ENCODE measurements around the gene LCE1C. TPM values are rescaled to one million over a fixed set of nuclear protein-coding genes. Genes with fewer than 3 reads are reported as not detected.

Gene LCE1C, protein sequence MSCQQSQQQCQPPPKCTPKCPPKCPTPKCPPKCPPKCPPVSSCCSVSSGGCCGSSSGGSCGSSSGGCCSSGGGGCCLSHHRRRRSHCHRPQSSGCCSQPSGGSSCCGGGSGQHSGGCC
- total RNA-seq: not detected
- not detected for polyA plus RNA-seq
- long read RNA-seq, donor 1: 0 reads
- long read RNA-seq, donor 2: 0 reads

DNA sequence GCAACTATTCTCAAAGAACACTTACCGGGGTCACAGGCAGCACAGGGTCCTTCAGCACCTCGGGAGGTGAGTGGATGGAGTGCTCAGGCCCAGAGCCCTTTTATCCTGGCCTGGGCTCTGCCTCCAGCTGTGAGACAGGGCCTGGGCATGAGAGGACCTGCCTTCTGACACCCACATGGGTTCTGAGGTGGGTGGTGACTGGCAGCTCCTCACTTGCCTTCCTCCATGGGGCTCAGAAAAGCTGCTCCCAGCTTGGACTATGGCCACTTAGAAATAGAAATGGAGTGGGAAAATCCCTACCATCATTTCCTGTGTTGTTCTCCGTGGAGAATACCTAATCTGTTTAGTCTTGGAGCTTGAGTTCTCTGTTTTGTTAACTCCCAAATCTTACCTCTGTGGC lies at the start of gene LCE1C:
Gene LCE1C (minus strand): TSS at position 76 of the 400 bp plus-strand sequence. CDS start 1,173 bp downstream, outside the sequence.
- Histone ChIP-seq H3K9me3 (no peaks in the 10 kb centered on the region), H3K4me1 (no peaks in the 10 kb centered on the region), H3K36me3 (ENCODE audit: insufficient read depth in 1 of 2, low read depth in 1 of 2) (no peaks in the 10 kb centered on the region), H3K27ac (no peak within 1 kb of the TSS), H3K27me3 (ENCODE audit: insufficient read depth in 3 of 3, low read length in 2 of 3) (peaks cover 0 to 1% (median 0%) of the 10 kb centered on the region in 3 donors), H3K4me3 (no peak within 1 kb of the TSS)
- intact Hi-C loops (cut with DNase I): no loop called here
- DNase-seq (no peak), ATAC-seq (no peak)
- WGBS, 3 donors: 44 to 53% (median 50%) methylated on average over 3 of the region's 3 CpGs
- TF ChIP-seq CTCF (IDR thresholded peaks at IDR 0.05): no peak

DNA sequence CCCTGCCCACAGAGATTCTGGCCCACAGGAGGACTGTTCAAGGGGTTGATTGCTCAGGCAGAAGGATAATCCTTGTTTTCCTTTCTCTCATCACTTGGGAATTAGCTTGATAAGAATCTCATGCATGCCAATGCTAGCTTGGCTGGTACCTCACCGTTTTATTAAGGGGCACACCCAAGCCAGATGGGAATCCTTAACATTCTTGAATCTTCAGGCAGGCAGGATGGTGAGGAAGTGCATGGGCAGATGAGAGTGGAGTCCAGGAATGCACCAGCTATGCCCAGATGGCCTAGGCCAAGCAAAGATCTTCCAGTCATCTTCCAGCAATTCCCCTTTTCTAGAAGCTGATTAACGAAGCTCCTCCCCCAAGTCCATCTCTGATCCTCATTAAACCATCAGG lies 49.2 kb upstream of the LCE1C start:
- intact Hi-C loops (cut with DNase I): no loop called here
- no peak overlapping the region for H3K4me3 ChIP-seq
- DNase-seq: no peak
- H3K4me1 ChIP-seq: no peaks in the 10 kb centered on the region
- no peak for TF ChIP-seq CTCF (IDR thresholded peaks at IDR 0.05)
- H3K27me3 ChIP-seq (ENCODE audit: insufficient read depth in 3 of 3, low read length in 2 of 3): no peaks in the 10 kb centered on the region
- whole genome bisulfite sequencing, 3 donors: 31 to 54% (median 40%) methylated on average over 2 of the region's 2 CpGs
- H3K36me3 ChIP-seq (ENCODE audit: insufficient read depth in 1 of 2, low read depth in 1 of 2): no peaks in the 10 kb centered on the region
- H3K27ac ChIP-seq: no peak overlapping the region
- no peak for ATAC-seq
- H3K9me3 ChIP-seq: no peaks in the 10 kb centered on the region

GRCh38 chr1:152842556-152842955 lies 36.1 kb upstream of the LCE1C start, which contains the start of gene LCE6A:
Gene LCE6A, plus strand, starts transcription at chr1:152842856. Its CDS starts 665 bp downstream, at chr1:152843521.
- WGBS, 3 donors: 66 to 83% (median 78%) methylated on average over 3 of the region's 3 CpGs
- intact Hi-C loops (cut with DNase I): no loop called here
- Histone ChIP-seq H3K9me3 (no peaks in the 10 kb centered on the region), H3K27ac (no peak within 1 kb of the TSS), H3K27me3 (ENCODE audit: insufficient read depth in 3 of 3, low read length in 2 of 3) (no peaks in the 10 kb centered on the region), H3K36me3 (ENCODE audit: insufficient read depth in 1 of 2, low read depth in 1 of 2) (no peaks in the 10 kb centered on the region), H3K4me3 (no peak within 1 kb of the TSS), H3K4me1 (no peaks in the 10 kb centered on the region)
- no peak for TF ChIP-seq CTCF (IDR thresholded peaks at IDR 0.05)
- DNase-seq: no peak
- no peak for ATAC-seq

DNA sequence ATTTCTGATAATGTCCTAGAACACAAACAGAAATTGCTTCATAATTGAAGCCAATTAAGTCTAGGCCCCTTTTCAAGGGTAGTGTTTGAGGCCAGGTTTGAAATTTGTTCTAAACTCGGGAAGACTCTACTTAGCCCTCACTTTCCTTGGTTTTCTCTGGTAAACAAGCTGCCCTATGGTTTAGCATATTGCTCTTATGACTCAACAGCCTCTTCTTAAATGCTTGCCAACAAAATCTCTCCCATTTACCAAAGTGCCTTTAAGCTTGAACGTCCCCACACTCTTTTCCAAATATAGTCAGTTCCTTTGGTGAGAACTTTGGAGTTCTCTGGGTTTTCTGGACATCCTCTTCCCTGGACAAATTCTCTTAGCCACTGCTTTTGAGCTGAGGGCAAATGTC lies 30.4 kb upstream of the LCE1C start:
- 37 to 43% (median 40%) methylated on average over 2 of the region's 2 CpGs for WGBS, 3 donors
- Histone ChIP-seq H3K36me3 (ENCODE audit: insufficient read depth in 1 of 2, low read depth in 1 of 2) (no peaks in the 10 kb centered on the region), H3K27me3 (ENCODE audit: insufficient read depth in 3 of 3, low read length in 2 of 3) (no peaks in the 10 kb centered on the region), H3K27ac (no peak overlapping the region), H3K4me1 (no peaks in the 10 kb centered on the region), H3K9me3 (no peaks in the 10 kb centered on the region), H3K4me3 (no peak overlapping the region)
- ATAC-seq (no peak), DNase-seq (no peak)
- intact Hi-C loops (cut with DNase I): no loop called here
- no peak for TF ChIP-seq CTCF (IDR thresholded peaks at IDR 0.05)

DNA sequence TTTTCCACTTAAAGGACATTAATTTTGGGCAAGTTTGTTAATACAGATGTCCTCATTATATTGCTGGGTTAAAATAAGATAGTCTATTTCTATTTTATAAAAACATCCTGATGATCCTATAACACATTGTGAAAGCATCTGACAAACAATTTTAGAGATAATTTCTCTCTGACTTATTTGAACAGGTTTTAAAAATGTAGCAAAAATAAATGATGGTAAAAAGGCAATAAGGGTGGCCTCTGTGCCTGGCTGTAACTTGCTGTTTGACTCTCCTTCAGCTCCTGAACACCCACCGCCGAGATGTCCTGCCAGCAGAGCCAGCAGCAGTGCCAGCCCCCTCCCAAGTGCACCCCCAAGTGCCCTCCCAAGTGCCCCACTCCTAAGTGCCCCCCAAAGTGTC lies 20.7 kb upstream of the LCE1C start, which contains the start of gene LCE1A:
Gene LCE1A (plus strand): TSS at position 301 of the 400 bp plus-strand sequence. CDS start 0 bp downstream, at position 301.
- Histone ChIP-seq H3K36me3 (ENCODE audit: insufficient read depth in 1 of 2, low read depth in 1 of 2) (no peaks in the 10 kb centered on the region), H3K4me1 (no peaks in the 10 kb centered on the region), H3K27ac (no peak within 1 kb of the TSS), H3K9me3 (no peaks in the 10 kb centered on the region), H3K4me3 (no peak within 1 kb of the TSS), H3K27me3 (ENCODE audit: insufficient read depth in 3 of 3, low read length in 2 of 3) (no peaks in the 10 kb centered on the region)
- WGBS, 3 donors: 62 to 89% (median 74%) methylated on average over 2 of the region's 2 CpGs
- TF ChIP-seq CTCF (IDR thresholded peaks at IDR 0.05): no peak
- DNase-seq (no peak), ATAC-seq (no peak)
- intact Hi-C loops (cut with DNase I): no loop called here

Data from psoas muscle (tissue), 8 donors.